ENCODE results near the gene NEU2. TPM values are rescaled to one million over a fixed set of nuclear protein-coding genes. Genes with fewer than 3 reads are reported as not detected.

NEU2 gene
- total RNA-seq, 1 experiment from 2014 or later = not detected

GRCh38 chr2:233065954-233066470, 33.5 kb downstream of the NEU2 start:
- intact Hi-C loops (cut with micrococcal nuclease) = no loop called here
- Histone ChIP-seq H3K27ac (ENCODE audit: low read depth, low read length) (no peak overlapping the region), H3K27me3 (ENCODE audit: insufficient read depth, low read length) (no peaks in the 10 kb centered on the region), H3K36me3 (ENCODE audit: control insufficient read depth in 1 of 2, insufficient read depth in 2 of 2, low read length in 2 of 2) (no peaks in the 10 kb centered on the region), H3K4me2 (ENCODE audit: low read length) (no peak overlapping the region), H3K4me3 (replicated peaks in 1 of 2; ENCODE audit: low read depth in 1 of 2, low read length in 2 of 2) (no peak overlapping the region), H3K9me3 (ENCODE audit: control insufficient read depth in 1 of 2, insufficient read depth in 1 of 2, low read depth in 1 of 2, low read length in 2 of 2) (no peaks in the 10 kb centered on the region), H3K9me2 (ENCODE audit: insufficient read depth) (no peaks in the 10 kb centered on the region), H3K79me2 (ENCODE audit: insufficient read depth, low read length) (no peaks in the 10 kb centered on the region), H2AFZ (ENCODE audit: low read depth, low read length, poor library complexity, severe bottlenecking) (no peak overlapping the region), H3K9ac (ENCODE audit: low read length) (no peak overlapping the region), H4K20me1 (ENCODE audit: insufficient read depth) (no peaks in the 10 kb centered on the region), H3K4me1 (ENCODE audit: control insufficient read depth in 1 of 2, insufficient read depth in 2 of 2, low read length in 2 of 2) (no peaks in the 10 kb centered on the region)
- TF ChIP-seq JUND (IDR thresholded peaks at IDR 0.05) = no peak
- TF ChIP-seq CEBPB (IDR thresholded peaks at IDR 0.05; ENCODE audit: low read depth) = no peak
- ChIA-PET CTCF (no interaction called here), RAD21 (ENCODE audit: low non-redundant PET in 1 of 2, low total read pairs in 2 of 2, uncharacterized antibody in 2 of 2, unreplicated experiment in 2 of 2) (no interaction called here), POLR2A (no interaction called here)
- BruUV-seq (replicated peaks) = no TSS peak
- no peak for DNase-seq (ENCODE audit: low read depth, low spot score)
- ATAC-seq = no peak

GRCh38 chr2:233068762-233069418, 36.4 kb downstream of the NEU2 start:
- Histone ChIP-seq H3K9me3 (ENCODE audit: control insufficient read depth in 1 of 2, insufficient read depth in 1 of 2, low read depth in 1 of 2, low read length in 2 of 2) (no peaks in the 10 kb centered on the region), H3K36me3 (ENCODE audit: control insufficient read depth in 1 of 2, insufficient read depth in 2 of 2, low read length in 2 of 2) (no peaks in the 10 kb centered on the region), H3K27ac (ENCODE audit: low read depth, low read length) (no peak overlapping the region), H3K79me2 (ENCODE audit: insufficient read depth, low read length) (no peaks in the 10 kb centered on the region), H3K9ac (ENCODE audit: low read length) (no peak overlapping the region), H4K20me1 (ENCODE audit: insufficient read depth) (no peaks in the 10 kb centered on the region), H3K4me1 (ENCODE audit: control insufficient read depth in 1 of 2, insufficient read depth in 2 of 2, low read length in 2 of 2) (no peaks in the 10 kb centered on the region), H3K4me3 (replicated peaks in 1 of 2; ENCODE audit: low read depth in 1 of 2, low read length in 2 of 2) (no peak overlapping the region), H3K27me3 (ENCODE audit: insufficient read depth, low read length) (no peaks in the 10 kb centered on the region), H3K9me2 (ENCODE audit: insufficient read depth) (no peaks in the 10 kb centered on the region), H2AFZ (ENCODE audit: low read depth, low read length, poor library complexity, severe bottlenecking) (no peak overlapping the region), H3K4me2 (ENCODE audit: low read length) (no peak overlapping the region)
- BruUV-seq (replicated peaks) = no TSS peak
- no peak for DNase-seq (ENCODE audit: low read depth, low spot score)
- POLR2A ChIA-PET = no interaction called here
- TF ChIP-seq JUND (IDR thresholded peaks at IDR 0.05) (no peak), CTCF (IDR thresholded peaks at IDR 0.05 in 2 of 3, conservative IDR thresholded peaks at IDR 0.05 in 1 of 3; ENCODE audit: borderline replicate concordance in 1 of 3, insufficient read depth in 1 of 3, low read depth in 2 of 3, low read length in 2 of 3) (no peak), ZFX (IDR thresholded peaks at IDR 0.05) (no peak), MAX (IDR thresholded peaks at IDR 0.05) (no peak), CBX3 (IDR thresholded peaks at IDR 0.05; ENCODE audit: low read depth) (no peak), FOSL1 (IDR thresholded peaks at IDR 0.05; ENCODE audit: low read depth) (no peak), TCF7L2 (IDR thresholded peaks at IDR 0.05; ENCODE audit: borderline replicate concordance, extremely low read depth, insufficient read depth, insufficient read length) (no peak), SP1 (IDR thresholded peaks at IDR 0.05; ENCODE audit: low read depth) (no peak), CEBPB (IDR thresholded peaks at IDR 0.05; ENCODE audit: low read depth) (no peak), SRF (IDR thresholded peaks at IDR 0.05; ENCODE audit: low read depth) (no peak), POLR2A (IDR thresholded peaks at IDR 0.05; ENCODE audit: borderline replicate concordance, extremely low read depth, insufficient read depth, insufficient read length) (no peak), ZNF274 (IDR thresholded peaks at IDR 0.05; ENCODE audit: low read depth, low read length) (no peak)
- intact Hi-C loops (cut with micrococcal nuclease) = no loop called here
- CTCF ChIA-PET = no interaction called here
- RAD21 ChIA-PET (ENCODE audit: low non-redundant PET in 1 of 2, low total read pairs in 2 of 2, uncharacterized antibody in 2 of 2, unreplicated experiment in 2 of 2) = no interaction called here
- ATAC-seq = no peak

All from HCT116 (cell line).